ENCODE results near the gene MYL6B.

MYL6B gene

GRCh38 chr12:56206452-56207166, 54.2 kb downstream of the MYL6B start:
- Mint-ChIP-seq H3K4me3 (no peak overlapping the region), H3K27me3 (no peaks in the 10 kb centered on the region), H3K4me1 (ENCODE audit: low read depth) (peaks cover 10% of the 10 kb centered on the region), H3K27ac (no peak overlapping the region), H3K9me3 (no peaks in the 10 kb centered on the region), H3K36me3 (ENCODE audit: low read depth) (peaks cover 78% of the 10 kb centered on the region)
- intact Hi-C loops (cut with micrococcal nuclease), result loop anchor here (2.0 kb wide), 1 partner anchor 16 kb away; no protein-coding TSS in a partner anchor
